HG03439 (cell line): ENCODE measurements around the gene FBLN7.
"Not testable (repeated sequence)": the region's sequence is repeated elsewhere in the genome, so short reads cannot be mapped to it uniquely, and the experiment has no call there.

Experiments used
- ATAC-seq: cut with Tn5 transposase; IDR thresholded peaks from one replicate; pipeline ENCODE4 v1.9.1; 2021; ENCODE audit warnings: mild to moderate bottlenecking, moderate library complexity; ENCODE audit not compliant: unreplicated experiment

FBLN7 gene, protein sequence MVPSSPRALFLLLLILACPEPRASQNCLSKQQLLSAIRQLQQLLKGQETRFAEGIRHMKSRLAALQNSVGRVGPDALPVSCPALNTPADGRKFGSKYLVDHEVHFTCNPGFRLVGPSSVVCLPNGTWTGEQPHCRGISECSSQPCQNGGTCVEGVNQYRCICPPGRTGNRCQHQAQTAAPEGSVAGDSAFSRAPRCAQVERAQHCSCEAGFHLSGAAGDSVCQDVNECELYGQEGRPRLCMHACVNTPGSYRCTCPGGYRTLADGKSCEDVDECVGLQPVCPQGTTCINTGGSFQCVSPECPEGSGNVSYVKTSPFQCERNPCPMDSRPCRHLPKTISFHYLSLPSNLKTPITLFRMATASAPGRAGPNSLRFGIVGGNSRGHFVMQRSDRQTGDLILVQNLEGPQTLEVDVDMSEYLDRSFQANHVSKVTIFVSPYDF

DNA sequence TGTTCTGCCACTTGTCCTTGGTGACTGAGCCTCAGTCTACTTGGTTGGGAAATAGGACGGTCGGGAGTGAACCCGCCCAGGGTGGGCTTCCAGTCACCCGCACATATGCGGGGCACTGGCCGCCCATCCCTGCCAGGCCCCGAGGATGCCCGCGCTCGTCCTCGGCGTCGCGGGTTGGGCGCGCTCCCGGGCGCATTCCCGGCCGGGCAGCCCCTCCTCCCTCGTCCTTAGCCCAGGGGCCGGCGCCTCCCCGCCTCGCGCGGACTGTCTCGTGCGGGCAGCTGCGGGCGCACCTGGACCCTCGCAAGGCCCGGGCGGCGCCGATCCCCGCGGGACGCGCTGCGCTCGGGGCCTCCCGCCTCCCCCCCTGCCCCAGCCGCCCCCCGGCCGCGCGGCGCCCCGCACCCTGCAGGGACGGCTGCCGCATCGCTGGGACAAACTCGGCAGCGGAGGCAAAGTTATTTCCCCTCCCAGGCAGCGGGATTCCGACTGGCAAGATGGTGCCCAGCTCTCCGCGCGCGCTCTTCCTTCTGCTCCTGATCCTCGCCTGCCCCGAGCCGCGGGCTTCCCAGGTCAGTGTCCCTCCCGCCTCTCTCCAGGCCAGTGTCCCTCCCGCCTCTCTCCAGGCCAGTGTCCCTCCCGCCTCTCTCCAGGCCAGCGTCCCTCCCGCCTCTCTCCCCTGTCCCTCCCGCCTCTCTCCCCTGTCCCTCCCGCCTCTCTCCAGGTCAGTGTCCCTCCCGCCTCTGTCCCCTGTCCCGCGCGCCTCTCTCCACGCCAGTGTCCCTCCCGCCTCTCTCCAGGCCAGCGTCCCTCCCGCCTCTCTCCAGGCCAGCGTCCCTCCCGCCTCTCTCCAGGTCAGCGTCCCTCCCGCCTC, at the start of gene FBLN7:
FBLN7 (plus strand) TSS at position 227 of the 874 bp plus-strand sequence; CDS start at position 498, 271 bp downstream.
- no peak for ATAC-seq

DNA sequence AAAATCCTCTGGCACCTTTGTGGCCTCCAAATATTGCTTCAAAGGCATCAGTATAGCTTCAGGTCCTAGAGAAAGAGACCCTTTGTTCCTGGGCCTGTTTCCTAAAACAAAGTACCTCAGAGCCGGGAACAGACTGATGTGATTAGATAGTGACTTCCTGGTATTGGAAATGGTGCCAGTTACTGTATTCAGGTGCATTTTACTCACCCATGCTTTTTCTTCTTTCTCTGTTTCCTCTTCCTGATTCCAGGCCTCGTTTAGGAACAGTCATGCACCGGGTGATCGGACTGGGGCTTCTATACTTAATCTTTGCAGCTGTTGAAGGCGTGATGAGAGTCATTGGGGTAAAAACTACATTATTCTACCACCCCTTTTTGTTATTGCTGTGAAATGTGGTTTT, 48.8 kb upstream of the FBLN7 start:
- ATAC-seq: no peak

DNA sequence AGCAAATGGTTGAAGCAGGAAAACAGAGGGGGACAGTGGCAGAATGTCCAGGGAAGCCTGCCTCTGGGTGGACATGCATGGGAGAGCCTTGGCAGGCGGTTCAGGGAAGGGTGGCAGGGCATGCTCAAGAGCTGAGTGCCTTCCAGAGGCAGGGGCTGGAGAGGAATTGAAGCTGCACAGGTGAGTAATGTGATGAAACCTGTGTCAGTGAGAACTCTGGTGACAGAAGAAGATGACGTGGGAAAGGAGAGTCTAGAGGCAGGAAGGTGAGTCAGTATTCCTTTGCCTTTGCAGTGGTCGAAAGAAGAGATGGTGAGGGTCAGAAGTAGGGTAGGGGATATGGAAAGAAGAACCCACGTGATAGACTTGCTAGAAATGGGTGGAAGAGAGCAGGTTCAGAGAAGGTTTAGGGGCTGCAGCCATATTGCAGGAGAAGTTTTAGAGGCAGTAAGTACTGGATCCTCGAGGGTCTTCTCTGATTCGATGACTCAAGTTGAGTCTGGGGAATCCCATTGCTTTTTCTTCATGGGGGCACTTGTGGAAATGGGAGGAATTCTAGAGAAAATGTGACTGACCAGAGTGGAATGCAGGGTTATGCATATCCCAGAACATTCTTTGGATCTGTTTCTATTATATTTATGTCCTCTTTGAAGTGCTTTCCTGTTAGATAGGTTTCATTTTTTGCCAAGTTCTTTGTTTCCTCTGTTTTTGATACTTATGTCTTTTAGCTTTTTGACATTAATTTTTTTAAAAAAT, 45.7 kb upstream of the FBLN7 start:
- no peak for ATAC-seq

DNA sequence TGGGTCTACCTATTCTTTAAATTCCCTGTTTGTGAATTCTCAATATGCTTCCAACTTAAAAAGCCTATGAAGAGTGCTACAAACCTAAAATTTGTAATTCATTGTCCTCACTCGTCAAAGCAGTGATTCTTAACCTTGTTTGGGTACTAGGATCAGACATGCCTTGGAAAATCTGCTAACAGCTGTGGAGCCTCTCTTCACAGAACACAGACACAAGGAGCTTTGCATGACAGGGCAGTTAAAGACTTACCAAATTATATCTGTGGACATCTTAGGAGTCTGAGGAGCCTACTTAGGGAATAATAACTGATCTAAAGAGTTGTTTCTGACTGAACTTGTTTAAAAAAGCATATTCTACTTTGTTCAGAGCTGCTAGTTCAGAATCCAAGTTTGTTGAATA, 45.0 kb upstream of the FBLN7 start:
- no peak for ATAC-seq

GRCh38 chr2:112095681-112096080, 42.5 kb upstream of the FBLN7 start:
- no peak for ATAC-seq

GRCh38 chr2:112096098-112096497, 42.1 kb upstream of the FBLN7 start:
- ATAC-seq: no peak

DNA sequence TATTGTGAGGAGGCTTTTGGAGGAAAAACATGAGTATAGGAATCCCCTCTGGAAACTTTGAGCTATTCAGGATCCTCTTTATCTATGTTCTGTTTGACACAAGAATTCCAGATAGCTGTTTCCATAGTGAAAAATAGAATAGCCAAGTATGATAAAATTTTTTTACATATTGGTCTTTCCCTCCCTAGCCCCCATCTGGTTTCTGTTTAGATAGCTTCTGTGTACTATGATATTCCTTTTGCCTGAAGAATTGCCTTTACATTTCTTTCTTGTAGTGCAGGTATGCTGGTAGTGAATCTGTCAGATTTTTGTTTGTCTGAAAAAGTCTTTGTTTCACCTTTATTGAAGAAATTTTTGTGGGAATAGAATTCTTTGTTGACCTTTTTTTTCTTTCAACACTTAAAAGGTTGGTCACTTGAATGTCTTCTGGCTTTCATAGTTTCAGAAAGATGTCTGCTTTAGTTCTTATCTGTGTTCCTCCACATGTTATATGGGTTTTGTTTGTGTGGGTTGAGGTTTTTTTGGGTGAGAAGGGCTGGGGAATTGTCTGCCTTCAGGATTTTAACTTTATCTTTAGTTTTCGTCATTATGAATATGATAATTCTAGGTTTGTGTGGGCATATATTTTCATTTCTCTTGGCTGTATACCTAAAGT, 29.9 kb upstream of the FBLN7 start:
- ATAC-seq: no peak

GRCh38 chr2:112109278-112109677, 28.9 kb upstream of the FBLN7 start:
- no peak for ATAC-seq

- ATAC-seq: no peak
These were observed 27.2 kb upstream of the FBLN7 start for GRCh38 chr2:112110966-112111365.

DNA sequence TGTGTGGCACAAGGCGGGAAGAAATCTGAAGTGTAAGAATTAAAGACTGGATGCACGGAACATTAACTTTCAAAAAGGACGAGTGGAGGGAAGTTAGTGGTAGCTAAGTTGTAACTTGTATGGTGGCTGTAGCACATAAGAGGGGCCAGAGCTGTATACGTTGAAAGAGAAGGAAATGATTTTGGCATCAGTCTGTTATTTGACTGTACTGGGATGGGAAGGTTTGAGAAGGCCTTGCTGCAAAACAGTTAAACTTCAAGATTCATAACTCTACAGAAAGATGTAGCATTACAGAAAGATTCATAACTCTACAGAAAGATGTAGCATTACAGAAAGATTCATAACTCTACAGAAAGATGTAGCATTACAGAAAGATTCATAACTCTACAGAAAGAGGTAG, 24.8 kb upstream of the FBLN7 start:
- ATAC-seq: not testable (repeated sequence)

- ATAC-seq: no peak
These were observed 20.0 kb upstream of the FBLN7 start for GRCh38 chr2:112118148-112118547.

GRCh38 chr2:112121682-112122254, 16.4 kb upstream of the FBLN7 start:
- ATAC-seq: no peak

- no peak for ATAC-seq
These were observed 9.1 kb upstream of the FBLN7 start for GRCh38 chr2:112129060-112129459.

DNA sequence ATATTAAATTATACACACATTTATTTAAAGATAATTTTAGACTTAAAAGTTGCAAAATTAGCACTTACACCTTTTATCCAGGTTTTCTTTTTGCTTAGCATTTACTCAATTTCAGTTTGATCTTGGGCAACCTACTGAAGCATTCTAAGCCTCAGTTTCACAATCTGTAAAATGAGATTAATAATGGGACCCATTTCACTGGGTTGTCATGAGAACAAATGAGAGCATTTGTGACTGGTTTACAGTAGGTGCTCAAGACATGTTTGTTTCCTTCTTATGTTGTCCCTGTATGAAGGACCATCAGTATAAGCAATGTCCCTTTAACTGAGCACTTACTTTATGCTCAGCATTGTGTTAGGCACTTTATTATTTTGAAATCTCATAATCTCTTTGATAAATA, 4.8 kb upstream of the FBLN7 start:
- no peak for ATAC-seq

DNA sequence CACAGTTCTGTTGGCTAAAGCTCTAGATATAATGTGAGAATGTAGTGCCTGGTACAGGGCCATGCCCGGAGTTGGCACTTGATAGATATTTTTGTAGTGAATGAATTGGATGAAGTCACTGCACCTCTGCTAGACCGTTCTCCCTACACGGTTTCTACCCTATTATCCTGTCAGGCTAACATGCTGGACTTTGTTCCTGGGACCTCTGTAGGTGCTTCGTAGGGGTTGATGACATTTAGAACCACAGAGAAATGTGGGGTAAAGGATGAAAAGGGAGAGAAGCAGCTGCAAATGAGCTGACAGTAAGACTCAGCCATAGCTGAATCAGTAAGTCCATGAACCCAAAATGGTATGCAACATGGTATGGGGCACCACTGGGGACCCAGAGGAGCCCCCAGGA, 4.1 kb upstream of the FBLN7 start:
- no peak for ATAC-seq

GRCh38 chr2:112136096-112136495, 2.1 kb upstream of the FBLN7 start:
- no peak for ATAC-seq

DNA sequence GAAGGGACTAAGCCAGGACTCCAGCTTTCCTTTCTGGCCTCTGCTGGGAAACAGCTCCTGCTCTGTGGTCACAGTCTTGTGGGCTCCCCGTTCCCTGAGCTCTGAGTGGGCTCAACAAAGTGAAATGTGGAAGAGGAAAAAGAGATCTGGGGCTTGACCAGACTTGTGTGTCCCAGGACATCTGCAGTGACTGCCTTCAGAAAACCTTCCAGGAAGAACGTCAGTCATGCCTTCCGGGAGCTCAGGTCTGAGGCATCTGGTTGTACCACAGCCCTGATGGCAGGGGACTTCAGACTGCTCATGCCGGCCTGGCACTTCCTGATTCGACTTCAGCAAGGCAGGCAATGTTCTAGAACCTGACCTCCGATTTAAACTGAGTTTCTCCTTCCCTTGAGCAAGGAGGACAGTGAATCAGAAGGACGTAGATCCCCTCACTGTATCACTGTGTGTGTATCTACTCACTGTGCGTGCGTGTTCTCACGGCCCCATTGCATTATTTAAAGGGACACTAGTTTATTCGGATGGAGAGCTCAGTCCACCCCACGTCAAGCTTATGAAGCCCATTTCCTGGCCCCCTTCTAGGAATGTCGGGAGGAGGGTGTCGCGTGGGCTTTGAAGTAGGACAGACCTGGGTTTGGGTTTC, 548 bp upstream of the FBLN7 start:
- ATAC-seq: no peak

- ATAC-seq: not testable (repeated sequence)
These were observed 939 bp downstream of the FBLN7 start for GRCh38 chr2:112139033-112139614.

- not testable (repeated sequence) for ATAC-seq
These were observed 1.5 kb downstream of the FBLN7 start for GRCh38 chr2:112139661-112140204.
